ENCODE measurements around the gene KDM5C.

KDM5C gene

DNA sequence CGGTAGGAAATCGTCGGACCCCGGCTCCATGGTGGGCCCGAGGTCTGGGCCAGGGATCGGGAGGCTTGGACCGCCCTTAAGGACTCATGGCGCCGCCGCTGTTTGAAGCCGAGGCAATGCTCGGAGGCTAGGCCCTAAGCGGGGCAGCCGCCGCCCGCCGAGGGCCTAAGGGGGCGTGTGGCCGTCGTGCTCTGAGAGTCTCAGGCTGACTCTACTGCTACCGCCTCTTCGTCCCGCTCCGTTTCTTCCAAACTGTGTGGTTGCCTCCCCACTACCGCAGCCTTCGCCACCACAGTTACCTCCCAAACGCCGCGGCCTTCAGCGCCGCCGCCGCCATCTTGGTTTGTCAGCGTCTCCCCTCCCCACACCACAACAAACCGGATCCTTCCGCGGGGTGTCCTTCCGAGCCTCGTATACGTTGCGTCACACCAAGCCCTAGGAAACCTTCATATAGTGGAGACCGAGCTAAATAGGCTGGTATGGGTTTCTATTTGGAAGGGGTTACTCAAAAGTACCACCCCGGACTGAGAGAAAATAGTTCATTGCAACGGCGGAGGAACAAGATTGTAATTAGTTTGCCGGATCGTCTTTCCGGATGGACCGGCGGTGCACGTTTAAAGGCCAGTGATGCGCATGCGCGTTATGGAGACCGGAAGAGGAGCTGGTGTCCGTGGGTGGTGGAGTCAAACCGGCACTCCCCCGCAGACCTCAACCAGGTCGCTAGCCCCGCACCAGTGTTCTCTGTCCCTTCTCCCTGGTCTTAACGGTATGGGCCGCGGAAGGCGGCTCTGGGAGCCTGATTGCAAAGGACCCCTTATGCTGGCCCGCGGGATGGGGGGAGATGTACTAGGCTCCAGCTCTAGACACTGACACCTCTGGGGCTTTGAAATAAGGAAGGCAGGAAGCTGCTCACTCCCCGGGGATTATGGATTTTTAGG lies at the start of gene KDM5C:
KDM5C (minus strand) TSS at position 348 of the 938 bp plus-strand sequence; CDS start at position 30, 318 bp downstream.
- peak; percentile 84 for DNase-seq

DNA sequence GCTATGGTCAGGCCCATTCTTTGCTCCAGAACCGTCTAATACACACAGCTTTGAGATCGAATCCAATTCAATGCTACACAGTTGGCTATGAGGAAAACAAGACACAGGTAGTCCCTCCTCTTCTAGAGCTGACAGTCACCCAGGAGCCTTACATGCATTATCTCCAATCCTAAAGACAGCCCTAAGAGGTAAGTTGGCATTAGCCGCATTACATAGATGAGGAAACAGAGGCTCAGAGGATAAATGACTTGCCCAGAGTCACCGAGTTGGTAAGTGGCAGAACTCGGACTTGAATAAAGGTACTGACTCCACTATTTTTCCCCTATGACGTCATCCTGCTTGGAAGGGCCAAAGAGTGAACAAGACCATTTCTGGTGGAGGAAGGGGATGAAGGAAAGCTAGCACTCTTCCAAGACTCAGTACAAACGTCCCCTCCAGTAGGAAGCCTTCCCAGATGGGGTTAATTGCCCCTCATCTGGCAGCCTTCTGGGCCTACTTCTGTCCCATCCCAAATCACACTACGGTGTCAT lies 47.9 kb upstream of the KDM5C start:
- no peak for DNase-seq

DNA sequence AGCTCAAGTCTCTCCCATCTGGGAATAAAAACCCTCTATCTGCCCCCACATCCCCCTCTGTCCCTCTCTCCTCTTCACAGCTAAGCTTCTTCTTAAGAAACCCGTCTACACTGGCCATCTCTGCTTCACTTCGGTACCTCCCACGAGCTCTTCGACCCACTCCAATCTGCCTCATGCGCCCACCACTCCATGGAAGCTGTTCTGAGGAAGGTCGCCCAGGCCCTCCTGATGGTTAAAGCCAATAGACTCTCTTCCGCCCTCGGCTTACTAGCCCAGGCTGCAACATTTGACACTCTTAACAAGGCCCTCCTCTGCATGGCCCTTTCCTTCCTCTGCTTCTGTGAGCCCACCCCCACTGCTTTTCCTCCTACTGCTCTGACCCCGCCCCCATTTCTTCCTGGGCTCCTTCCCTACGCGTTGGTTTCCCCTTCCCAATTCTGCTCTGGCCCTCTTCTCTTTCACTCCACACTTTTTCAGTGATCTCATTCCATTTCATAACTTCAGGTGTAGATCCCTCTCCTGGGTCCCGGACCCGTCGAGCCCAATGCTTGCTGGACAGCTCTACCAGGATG lies 44.6 kb upstream of the KDM5C start:
- DNase-seq: no peak

DNA sequence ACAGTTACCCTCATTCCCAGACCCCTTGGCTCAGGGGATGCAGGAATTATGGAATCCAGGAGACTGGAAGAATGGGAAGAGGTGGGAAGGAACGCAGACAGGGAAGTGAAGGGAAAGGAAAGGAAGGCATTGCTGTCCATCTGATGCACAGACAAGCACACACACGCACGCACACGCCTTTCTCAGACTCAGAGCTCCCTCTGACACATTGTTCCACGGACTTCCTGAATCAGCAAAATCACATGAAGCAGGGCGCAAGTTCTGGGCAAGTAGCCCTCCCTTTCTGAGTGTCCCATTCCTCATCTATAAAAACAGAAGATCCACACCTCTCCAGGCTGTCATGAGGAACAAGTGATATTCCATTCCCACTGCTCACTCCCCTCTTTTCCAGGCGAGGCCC lies 43.2 kb upstream of the KDM5C start:
- DNase-seq: no peak

DNA sequence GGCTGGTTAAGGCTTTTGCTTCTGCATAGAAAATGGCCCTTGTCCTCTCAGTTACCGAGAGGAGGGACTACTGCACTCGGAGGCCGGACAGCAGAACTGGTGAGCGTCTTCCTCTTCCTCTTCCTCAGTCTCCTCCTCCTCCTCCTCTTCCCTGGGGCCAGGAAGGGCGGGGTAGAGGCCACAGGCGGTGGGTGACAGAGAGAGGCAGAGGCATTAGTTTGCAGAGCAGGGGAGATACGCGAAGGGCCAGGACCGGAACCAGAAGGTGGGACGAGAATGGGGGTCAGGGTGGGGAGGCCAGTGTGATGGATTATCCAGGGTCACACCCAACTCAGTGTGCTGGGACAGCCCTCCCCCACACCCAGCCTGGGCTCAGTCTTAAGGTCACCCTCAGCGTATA lies 41.9 kb upstream of the KDM5C start:
- no peak for DNase-seq

DNA sequence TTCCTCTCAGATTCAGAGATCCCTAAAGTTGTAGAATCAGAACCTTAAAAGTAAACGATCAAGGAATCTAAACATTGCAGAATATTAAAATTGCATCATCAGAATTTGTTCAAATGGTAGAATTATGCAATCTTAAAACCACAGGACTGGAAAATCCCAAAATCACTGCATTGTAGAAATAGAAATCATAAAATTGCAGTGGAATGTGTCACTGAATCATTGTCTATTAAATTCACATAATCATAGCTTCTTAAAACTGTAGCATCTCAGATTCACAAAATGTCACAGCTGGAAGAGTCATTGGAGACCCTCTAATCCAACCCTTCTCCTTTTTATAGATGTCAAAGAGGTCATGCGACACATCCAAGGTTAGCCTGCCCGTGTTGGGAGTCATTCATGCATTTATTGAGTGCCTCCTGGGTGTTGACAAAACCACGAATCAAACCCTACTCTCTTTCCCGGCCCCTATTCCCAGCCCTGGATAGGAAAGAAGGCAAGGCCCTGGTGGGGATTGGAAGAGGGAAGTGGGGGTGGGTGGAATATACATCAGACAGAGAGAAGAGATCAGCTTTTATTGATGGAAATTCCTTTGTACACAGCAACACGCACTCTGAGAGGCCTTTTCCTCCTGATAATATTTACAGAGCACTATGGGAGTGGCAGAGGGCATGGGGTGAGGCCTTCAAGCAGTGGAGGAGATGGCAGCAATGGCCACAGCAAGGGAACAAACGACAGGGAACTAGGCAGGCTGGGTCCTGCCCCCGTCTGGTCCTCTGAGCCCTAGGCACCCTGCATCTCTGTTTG lies 41.0 kb upstream of the KDM5C start:
- no peak for DNase-seq

DNA sequence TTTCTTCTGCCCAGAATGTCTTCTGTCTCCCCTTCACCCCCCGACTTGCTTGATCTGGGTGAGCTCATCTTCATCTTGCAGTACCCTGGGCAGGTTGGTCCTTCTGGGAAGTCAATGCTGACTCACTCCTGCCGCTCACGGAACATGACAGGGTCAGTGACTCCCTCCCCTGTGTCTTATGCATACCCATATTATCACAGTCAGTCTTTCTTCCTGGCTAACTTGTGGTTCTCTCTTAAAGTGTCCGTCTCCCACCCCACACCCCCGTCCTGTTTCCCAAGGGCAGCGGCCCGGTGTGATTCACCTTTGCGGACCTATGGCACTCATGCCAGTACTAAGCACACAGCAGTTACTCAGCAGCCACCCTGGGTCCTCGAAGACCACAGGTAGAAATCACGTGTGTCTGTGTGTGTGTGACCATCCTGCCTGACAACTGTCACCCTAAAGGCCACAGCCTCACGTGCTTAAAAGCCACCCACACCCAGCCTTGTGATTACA lies 38.6 kb upstream of the KDM5C start:
- DNase-seq: peak; percentile 21 to 57

DNA sequence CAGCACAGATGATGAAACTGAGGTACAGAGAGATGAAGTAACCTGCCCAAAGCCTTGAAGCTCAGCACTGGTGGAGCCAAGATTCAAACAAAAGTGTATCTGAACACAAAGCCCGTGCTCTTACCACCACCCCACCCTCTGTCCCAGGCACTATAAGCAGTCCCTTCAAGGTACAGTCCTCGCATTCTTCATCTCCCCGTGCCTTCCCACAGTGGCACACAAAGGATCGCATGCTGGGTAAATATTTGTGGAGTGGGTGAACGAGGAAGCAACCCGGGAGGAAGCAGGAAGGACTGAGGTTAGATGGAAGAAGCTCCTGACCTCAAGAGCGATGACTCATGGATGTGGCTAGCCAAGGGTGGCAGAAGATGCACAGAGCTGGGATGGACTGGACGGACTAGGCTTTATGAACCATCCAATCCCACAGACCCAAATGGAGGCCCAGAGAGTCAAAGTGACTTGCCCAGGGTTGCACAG lies 37.9 kb upstream of the KDM5C start:
- DNase-seq: no peak

DNA sequence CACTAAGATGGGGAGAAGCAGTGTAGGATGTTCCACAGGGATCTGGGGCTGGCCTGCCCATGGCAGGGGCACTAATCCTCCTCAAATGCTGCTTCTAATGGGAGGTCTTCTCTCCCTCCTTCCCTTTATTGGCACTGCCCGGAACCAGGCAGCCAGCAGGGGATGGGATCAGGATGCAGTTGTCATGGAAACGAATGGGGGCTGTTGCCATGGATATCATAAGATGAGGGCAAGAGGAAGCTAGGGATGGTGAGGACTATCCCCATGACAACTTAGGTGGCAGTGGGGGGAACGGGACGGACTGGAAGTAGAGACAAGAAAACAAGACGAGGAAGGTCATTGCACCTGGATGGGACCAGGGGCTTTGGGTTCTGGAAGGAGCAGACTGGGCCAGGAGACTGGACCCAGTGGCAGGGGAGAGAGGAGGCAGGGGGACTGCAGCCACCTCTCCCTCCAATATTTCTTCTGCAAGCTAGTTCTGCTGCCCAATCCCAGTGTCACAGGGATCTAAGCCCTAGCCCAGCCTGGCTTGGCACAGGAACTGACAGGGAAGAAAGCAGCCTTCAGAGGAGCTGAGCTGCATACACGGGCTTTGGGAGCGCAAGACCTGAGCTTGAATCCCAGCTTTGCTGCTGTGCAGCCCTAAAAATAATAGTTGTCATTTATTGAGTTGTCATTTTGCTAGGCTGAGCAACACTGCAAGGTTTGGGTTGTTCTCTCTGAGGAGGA lies 37.3 kb upstream of the KDM5C start:
- DNase-seq: no peak

DNA sequence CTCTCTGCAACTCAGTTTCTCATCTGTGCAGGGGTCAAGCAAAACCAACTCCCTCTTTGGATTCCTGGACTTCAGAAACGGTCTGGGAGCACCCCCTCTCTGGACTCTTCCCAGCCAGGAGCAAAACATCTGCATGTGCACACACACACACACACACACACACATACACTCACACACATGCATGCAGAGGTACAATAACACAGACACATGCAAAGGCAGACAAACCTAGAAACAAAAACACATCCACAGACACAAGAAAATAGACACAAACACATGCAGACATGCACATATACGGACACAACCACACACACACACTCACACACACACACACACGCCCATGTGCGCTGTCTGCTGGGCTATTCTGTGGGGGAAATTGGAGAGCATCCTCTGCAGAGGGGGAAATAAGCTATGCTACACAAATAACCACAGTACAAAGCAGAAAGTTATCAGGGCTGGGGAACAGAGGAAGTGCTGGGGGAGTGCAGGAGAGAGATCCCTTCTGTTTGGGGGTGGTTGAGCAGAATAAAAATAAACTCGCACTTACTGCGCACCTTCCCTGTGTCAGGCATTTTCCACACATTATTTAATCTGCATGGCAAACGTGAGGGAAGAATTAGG lies 36.5 kb upstream of the KDM5C start:
- DNase-seq: no peak

DNA sequence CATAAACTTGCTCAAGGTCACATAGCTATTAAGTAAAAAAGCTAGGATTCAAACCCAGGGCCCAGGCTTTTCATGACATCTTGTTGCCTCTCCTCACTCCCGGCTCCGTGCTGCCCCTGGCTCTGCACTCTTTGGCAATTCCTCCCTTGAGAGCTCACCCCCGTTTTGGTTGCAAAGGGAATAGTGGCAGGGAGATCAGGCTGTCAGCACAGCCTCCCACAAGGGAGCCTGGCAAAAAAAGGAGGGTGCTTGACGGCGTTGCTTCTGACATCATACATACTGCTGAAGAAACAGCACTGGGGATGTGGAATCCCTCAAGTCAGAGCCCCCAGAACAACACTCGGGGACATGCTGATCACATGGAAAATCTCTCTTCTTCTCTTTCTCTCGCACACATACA lies 35.8 kb upstream of the KDM5C start:
- DNase-seq: no peak

DNA sequence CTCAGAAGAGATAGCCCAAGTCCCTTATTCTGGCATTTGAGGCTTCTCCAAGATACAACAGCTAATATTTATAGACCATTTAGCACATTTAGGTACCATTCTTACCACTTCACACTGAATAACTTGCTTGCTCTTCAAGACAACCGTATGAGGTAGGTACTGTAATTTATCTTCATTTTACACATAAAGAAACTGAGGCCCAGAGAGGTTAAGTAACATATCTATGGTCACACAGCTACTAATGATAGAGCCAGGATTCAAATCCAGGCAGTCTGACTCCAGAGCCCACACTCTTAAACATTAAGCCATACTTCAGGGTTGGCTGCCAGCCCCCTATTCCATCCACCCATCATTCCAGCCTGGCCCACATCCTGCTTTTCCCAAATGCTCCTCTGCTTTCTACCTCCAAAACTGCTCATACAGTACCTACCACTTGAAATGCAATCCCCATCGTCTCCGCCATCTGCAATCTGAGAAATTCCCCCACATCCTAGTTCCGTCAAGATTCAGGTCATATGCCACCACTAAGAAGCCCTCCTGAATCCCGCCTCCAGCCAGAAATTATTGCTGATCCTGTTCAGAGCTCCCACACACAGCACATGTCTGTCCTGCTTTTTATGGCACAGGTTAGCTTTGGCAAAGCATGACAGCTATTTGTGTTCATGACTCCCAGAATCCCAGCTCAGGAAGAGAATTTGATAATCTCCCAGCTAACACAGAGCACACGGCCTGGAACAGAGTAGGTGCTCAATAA lies 32.8 kb upstream of the KDM5C start:
- no peak for DNase-seq

DNA sequence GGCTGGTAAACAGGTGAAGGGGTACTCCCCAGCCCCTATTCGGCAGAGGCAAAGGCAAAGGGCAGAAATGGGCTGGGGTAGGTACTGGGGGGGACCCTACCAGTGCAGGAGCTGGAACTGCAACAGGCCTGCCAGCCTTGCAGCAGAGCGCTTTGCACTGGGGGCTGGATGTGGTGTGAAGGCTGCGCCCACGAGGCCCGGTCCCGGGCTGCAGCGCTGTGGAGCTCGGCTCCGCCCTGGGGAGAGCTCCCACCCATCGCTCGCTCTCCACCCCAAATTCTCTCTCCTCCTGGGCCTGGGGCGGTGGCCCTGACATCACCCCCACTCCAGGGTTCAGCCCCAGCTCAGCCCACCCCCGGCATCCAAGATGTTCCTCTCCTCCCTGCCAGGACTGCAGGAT lies 32.2 kb upstream of the KDM5C start:
- no peak for DNase-seq

DNA sequence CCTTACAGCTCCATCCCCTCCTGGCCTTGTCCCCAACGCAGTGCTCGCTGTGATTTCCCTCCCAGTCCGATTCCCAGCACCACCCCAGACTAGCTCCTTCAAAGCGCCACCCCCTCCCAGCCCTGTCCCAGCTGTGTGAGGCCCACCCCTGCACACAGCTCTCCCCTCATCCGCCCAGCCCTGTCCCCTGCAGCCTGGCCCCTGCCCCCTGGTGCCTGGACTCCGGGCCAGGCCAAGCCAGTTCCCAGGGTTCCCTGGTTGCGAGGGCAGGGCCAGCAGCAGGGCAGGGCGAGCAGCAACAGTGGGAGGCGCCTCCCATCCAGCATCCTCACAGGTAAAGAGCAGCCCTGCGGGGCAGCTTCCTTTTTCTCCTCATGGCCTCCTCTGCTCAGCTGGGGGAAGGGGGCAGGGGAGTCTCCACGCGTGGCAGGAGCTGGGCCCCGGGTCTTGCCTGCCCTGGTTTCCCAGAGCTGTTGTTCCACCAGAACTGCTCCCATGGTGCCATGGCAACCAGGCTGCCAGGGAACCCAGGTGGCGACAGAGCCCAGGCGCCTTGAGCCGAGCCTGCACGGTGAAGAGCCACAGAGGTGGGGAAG lies 31.5 kb upstream of the KDM5C start:
- DNase-seq: no peak

DNA sequence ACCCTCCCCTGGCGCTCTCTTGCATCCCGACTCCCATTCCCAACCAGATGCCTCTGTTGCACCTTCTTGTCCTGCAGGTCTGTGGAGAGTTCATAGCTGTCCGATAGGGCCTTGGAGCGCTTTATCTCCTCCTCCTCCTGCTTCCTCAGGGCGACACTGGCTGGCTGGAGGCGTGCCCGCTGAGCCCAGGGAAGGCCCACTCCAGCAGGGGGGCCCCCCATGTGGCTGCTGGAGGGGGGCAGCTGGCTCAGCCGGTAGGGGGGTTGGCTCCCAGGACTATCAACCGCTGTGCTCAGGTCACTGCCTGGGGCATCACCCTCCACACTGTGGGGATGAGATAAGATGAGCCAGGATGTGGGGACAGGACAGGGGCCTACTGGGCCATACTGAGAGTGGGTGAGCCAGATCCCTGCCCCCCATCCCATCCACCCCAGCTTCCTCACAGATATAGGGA lies 30.8 kb upstream of the KDM5C start:
- no peak for DNase-seq

DNA sequence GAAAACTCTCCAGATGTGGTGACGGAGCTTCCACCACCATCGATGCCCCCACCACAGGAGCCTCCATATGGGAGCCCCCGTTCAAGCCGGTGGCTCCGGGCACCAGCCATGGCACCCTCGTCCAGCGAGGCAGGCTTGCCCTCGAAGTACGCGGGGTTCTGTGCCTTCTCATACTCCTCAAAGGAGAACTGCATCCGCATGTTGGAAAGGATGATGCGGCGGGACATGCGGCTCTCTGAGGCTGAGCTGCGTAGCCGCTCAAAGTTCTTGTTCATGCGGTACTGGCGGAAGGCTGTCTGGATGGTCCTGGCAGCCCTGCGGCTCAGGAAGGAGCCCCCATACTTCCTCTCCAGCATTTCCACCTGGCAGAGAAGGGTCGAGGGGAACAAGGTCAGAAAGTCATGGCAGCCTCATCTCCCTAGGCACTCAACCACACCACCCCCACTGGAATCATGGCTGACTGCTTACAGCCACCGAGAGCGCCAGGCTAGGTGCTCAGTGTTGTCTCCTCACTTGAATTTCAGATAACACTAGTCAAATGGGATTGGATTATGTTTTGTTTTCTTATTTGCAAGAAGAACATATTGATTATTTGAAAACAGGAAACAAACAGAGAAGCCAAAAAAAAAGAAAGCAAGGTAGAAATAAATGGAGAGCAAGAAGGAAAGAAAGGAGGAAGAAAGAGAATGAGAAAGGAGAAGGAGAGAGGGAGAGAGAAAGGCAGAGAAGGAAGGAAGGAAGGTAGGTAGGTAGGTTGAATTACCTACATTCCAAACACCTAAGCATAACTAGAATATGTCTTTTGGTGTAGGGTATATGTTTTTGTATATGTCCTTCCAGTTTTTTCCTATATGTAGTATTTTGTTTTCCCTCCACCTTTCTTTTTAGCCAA lies 29.8 kb upstream of the KDM5C start:
- DNase-seq: no peak

DNA sequence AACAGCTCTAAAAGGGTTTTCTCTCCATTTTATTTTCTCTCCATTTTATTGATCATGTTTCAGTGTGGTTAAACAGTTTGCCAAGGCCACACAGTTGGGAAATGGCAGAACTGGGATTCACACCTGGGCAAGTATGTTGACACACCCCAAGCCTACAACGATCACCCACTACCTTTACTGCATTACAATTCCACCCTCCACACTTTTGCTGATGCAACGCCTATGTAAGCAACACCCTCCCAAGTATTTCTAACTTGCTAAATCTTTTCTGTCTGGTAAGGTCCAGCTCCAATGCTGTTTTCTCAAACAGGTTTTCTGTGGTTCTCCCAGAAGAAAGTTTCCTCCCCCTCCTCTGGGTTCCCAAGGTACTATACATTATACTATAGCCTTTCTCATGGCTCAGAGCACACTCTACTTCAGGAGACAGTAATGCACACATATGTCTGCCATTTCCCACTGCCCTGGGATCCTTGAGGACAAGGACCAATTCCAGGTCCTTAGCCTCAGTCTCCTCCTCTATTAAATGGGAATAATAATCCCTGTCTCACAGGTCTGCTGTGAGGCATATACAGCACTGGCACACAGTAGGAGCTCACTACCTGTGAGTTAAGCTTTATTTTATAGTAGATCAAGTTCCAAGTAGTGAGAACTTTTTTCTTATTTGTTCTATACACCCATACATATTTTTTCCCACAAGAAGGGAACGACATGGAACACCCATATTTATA lies 28.4 kb upstream of the KDM5C start:
- DNase-seq: no peak

DNA sequence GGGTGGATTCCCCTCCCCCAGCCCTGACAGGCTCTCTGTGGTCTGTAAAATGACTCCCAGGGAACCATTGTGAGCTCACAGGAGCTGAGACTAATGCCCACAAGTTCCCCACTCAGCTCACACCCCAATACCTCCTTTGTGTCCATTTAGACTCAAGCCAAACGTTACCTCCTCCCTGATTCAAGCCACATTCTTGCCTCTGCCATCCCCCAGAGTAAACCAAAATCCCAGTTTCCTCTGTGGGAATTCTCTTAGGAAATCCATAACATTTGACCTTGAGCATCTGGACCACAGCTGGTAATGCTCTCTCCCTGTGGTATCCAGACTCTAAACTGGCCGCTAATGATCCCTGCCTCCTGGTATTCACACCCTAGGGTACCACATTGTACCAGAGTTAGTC lies 26.3 kb upstream of the KDM5C start:
- DNase-seq: no peak

DNA sequence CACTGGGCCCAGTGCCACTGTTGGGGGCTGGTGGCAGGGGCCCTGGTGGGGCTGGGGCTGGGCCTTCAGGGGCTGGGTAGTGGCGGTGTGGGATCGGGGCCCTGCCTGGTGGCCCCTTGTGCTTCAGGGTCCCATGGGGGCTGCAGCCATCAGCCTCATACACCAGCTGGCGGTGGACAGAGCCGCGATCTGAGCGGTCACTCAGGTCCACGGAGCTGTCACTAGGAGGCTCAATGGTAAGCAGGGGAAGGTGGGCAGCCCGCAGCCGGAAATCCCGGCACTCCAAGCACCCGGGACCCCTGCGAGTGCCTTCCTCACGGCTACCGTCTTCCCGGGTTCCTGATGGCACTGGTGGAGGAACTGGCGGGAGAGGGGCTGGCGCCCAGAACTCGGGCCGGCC lies 25.5 kb upstream of the KDM5C start:
- DNase-seq: no peak

All from stimulated activated CD4-positive, alpha-beta T cell treated with anti-CD3 and anti-CD28 coated beads, Interleukin-2, amount 100 ng/mL, for 24 hours (primary cell).